RWPE2 (cell line): ENCODE results near the gene MYO10.

ENCODE experiments used
- ATAC-seq: fragments of 200-7000 bp; cut with Tn5 transposase; 3 replicates; pipeline ENCODE4 v1.9.1; 2021; ENCODE audit warnings: low read depth
- DNase-seq: peaks from one replicate; pipeline ENCODE4 v3.0.0-alpha.2; 2020; ENCODE audit warnings: low spot score
- H3K27ac ChIP-seq: fragments of 450-650 bp; 2 replicates; pipeline ENCODE4 v1.5.1; 2017; ENCODE audit warnings: mild to moderate bottlenecking; ENCODE audit not compliant: poor library complexity, severe bottlenecking
- H3K27me3 ChIP-seq: fragments of 250-450 bp; sonication (Bioruptor Pico); 2 replicates; pipeline ENCODE4 v1.5.1; 2021; ENCODE audit warnings: mild to moderate bottlenecking, moderate library complexity; ENCODE audit not compliant: insufficient read depth, poor library complexity, severe bottlenecking
- H3K36me3 ChIP-seq: fragments of 250-450 bp; sonication (Bioruptor Pico); 2 replicates; pipeline ENCODE4 v1.5.1; 2020; ENCODE audit warnings: low read depth, mild to moderate bottlenecking, moderate library complexity
- H3K4me1 ChIP-seq: fragments of 250-450 bp; sonication (Bioruptor Pico); 2 replicates; pipeline ENCODE4 v1.5.1; 2021; ENCODE audit warnings: mild to moderate bottlenecking, moderate library complexity; ENCODE audit not compliant: insufficient read depth, poor library complexity, severe bottlenecking
- H3K4me3 ChIP-seq: fragments of 250-450 bp; sonication (Bioruptor Pico); 2 replicates; pipeline ENCODE4 v1.5.1; 2021; ENCODE audit warnings: mild to moderate bottlenecking, moderate library complexity; ENCODE audit not compliant: severe bottlenecking
- H3K9me3 ChIP-seq: fragments of 250-450 bp; sonication (Bioruptor Pico); 2 replicates; pipeline ENCODE4 v1.5.1; 2021; ENCODE audit warnings: mild to moderate bottlenecking, moderate library complexity; ENCODE audit not compliant: severe bottlenecking
- TF ChIP-seq, protein P1 (sequence below): fragments of 450-650 bp; IDR thresholded peaks from one replicate; pipeline ENCODE4 v1.5.1; 2017; ENCODE audit warnings: mild to moderate bottlenecking, moderate library complexity; ENCODE audit not compliant: poor library complexity, severe bottlenecking

MYO10 gene

DNA sequence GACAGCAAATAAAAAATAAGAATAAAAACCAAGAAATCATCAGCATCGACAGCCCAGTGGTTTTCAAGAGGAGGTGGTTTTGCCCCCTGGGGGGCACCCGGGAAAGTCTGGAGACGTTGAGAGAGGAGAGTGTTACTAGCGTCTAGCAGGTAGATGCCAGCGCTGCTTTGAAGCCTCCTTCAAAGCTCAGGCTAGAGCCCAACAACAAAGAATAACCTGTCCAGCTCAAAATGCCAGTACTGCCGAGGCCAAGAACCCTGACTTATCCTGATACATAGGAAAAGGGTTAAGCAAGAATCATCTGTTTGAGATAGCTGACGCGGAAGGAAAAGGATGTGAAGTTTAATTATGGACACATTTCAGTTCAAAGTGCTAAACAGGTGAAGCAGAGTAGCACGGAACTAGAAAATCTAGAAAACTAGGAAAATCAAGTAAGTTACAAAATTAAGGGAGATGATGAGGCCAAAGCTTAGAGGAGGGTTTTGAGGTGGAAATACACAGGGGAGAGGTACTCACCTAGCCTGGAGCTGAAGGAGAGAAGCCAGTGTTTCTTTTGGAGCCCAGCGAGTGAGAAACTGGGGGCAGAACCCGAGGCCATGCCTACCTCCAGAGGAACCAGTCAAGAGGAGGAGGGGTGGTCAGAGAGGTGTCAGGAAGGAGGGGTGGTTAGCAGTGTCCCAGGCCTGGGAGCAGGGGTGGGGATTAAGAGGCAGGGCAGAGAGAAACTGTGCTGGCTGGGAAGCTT, 198.3 kb downstream of the MYO10 start:
- TF ChIP-seq, protein P1, sequence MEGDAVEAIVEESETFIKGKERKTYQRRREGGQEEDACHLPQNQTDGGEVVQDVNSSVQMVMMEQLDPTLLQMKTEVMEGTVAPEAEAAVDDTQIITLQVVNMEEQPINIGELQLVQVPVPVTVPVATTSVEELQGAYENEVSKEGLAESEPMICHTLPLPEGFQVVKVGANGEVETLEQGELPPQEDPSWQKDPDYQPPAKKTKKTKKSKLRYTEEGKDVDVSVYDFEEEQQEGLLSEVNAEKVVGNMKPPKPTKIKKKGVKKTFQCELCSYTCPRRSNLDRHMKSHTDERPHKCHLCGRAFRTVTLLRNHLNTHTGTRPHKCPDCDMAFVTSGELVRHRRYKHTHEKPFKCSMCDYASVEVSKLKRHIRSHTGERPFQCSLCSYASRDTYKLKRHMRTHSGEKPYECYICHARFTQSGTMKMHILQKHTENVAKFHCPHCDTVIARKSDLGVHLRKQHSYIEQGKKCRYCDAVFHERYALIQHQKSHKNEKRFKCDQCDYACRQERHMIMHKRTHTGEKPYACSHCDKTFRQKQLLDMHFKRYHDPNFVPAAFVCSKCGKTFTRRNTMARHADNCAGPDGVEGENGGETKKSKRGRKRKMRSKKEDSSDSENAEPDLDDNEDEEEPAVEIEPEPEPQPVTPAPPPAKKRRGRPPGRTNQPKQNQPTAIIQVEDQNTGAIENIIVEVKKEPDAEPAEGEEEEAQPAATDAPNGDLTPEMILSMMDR: no peak
- Histone ChIP-seq H3K9me3 (no peaks in the 10 kb centered on the region), H3K36me3 (peaks cover 32% of the 10 kb centered on the region), H3K27ac (peak overlapping the region; percentile 50), H3K4me3 (no peak overlapping the region), H3K27me3 (no peaks in the 10 kb centered on the region), H3K4me1 (peaks cover 35% of the 10 kb centered on the region)
- DNase-seq (no peak), ATAC-seq (no peak)

GRCh38 chr5:16737209-16737608, 198.9 kb downstream of the MYO10 start:
- H3K4me1 ChIP-seq: peaks cover 32% of the 10 kb centered on the region
- no peak for DNase-seq
- no peak overlapping the region for H3K4me3 ChIP-seq
- peaks cover 37% of the 10 kb centered on the region for H3K36me3 ChIP-seq
- TF ChIP-seq, protein P1: no peak
- H3K9me3 ChIP-seq: no peaks in the 10 kb centered on the region
- no peak for ATAC-seq
- H3K27me3 ChIP-seq: no peaks in the 10 kb centered on the region
- peak overlapping the region; percentile 50 for H3K27ac ChIP-seq

DNA sequence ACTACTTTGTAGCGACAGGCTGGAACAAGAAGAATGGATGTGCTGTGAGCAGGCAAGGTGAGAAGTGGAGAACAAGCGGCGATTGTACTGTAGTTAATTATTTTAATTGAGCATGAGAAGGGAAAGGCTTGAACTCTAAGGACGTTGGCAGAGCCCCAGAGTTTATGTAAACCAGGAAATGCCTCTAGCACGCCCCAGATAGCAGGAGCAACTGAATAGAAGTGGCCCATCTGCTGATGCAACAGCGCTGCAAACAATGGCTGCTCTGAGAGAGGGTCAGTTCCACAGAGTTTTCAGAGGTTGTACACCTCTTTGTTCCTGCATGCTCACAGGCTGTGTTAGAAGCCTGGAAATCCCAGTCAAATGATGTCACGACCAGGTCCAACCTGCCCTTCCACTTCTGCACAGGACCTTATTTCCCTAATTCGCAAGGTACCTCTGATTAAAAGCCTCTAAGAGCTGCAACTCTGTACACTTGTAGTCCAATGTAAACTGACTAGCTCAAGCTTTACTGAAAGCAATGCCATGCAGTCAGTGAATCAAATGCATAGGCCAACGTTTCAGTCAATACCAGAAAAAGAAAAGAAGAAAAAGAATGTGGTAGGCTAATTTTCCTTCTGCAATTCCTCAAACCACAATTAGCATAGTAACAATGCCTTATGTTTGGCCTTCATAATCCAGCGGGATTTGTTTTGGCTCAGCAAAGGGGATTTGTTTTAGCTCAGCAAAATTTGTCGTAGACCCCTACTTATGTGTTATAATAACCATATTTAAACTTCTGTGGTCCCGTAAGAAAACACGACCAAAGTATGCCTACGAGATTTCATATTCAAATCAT, 199.7 kb downstream of the MYO10 start:
- H3K27me3 ChIP-seq: no peaks in the 10 kb centered on the region
- H3K4me1 ChIP-seq: peaks cover 24% of the 10 kb centered on the region
- peak; percentile 73 for DNase-seq
- TF ChIP-seq, protein P1: no peak
- peaks cover 39% of the 10 kb centered on the region for H3K36me3 ChIP-seq
- H3K4me3 ChIP-seq: no peak overlapping the region
- peak; percentile 93 for ATAC-seq
- no peaks in the 10 kb centered on the region for H3K9me3 ChIP-seq
- H3K27ac ChIP-seq: peak overlapping the region; percentile 50

- Histone ChIP-seq H3K4me1 (peaks cover 18% of the 10 kb centered on the region), H3K36me3 (peaks cover 38% of the 10 kb centered on the region), H3K9me3 (no peaks in the 10 kb centered on the region), H3K27ac (peak overlapping the region; percentile 50), H3K27me3 (no peaks in the 10 kb centered on the region), H3K4me3 (no peak overlapping the region)
- DNase-seq (no peak), ATAC-seq (no peak)
- TF ChIP-seq, protein P1: no peak
Observed at GRCh38 chr5:16735101-16736060, 200.7 kb downstream of the MYO10 start.
